ENCODE data around the gene HECTD4.

- no peak for TF ChIP-seq CTCF (IDR thresholded peaks at IDR 0.05)
- no peak for TF ChIP-seq POLR2A (IDR thresholded peaks at IDR 0.05)
- TF ChIP-seq POLR2AphosphoS5 (IDR thresholded peaks at IDR 0.05) = no peak
Measured at GRCh38 chr12:112238441-112238840, 143.8 kb downstream of the HECTD4 start.
